ENCODE measurements around the gene DNAH2.

DNA sequence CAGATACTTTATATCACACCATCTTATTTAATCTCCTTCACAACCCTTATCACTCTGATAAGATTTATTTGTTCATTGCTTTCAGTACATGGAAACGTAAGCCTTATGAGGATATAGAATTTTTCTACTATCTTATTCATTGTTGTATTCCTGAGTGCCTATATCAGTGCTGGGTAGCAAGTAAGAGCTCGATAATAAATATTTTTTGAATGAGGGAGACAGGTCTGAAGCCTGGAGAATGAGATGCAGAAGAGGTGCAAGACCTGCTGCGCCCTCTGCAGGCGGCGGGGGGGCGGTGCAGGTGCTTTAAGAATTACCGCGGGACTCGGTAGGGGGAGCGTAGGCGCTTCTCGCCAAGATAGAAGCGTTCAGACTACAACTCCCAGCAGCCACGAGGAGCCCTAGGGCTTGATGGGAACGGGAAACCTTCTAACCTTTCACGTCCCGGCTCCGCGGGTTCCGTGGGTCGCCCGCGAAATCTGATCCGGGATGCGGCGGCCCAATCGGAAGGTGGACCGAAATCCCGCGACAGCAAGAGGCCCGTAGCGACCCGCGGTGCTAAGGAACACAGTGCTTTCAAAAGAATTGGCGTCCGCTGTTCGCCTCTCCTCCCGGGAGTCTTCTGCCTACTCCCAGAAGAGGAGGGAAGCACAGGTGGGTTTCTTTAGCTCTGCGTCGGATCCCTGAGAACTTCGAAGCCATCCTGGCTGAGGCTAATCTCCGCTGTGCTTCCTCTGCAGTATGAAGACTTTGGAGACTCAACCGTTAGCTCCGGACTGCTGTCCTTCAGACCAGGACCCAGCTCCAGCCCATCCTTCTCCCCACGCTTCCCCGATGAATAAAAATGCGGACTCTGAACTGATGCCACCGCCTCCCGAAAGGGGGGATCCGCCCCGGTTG, 29.4 kb upstream of the DNAH2 start, which contains the start of gene WRAP53:
- TF ChIP-seq ZKSCAN5 (CRISPR knock-in tag; IDR thresholded peaks at IDR 0.05) = no peak
- peak; percentile 79 to 83 for TF ChIP-seq POLR2A (IDR thresholded peaks at IDR 0.05; ENCODE audit: insufficient read depth in 1 of 2, low read depth in 2 of 2, low read length in 2 of 2)
- TF ChIP-seq NFIC (IDR thresholded peaks at IDR 0.05; ENCODE audit: low read length) = 0 out of 2 replicates have a peak, but pooled peaks have one; percentile 24
- TF ChIP-seq MAFK (conservative IDR thresholded peaks at IDR 0.05 in 1 of 2, IDR thresholded peaks at IDR 0.05 in 1 of 2; ENCODE audit: low read length in 2 of 2) = no peak
- TF ChIP-seq ZBTB7A (CRISPR knock-in tag; IDR thresholded peaks at IDR 0.05) = no peak
- no peak for TF ChIP-seq FOXM1 (CRISPR knock-in tag; IDR thresholded peaks at IDR 0.05)
- TF ChIP-seq PCBP1 (IDR thresholded peaks at IDR 0.05; ENCODE audit: borderline replicate concordance, low read depth, low read length) = no peak
- TF ChIP-seq ZNF878 (CRISPR knock-in tag; IDR thresholded peaks at IDR 0.05) = peak; percentile 82; the same call in 1 of the 2 replicates
- no peak for TF ChIP-seq SRY (CRISPR knock-in tag; IDR thresholded peaks at IDR 0.05)
- TF ChIP-seq POLR2AphosphoS2 (IDR thresholded peaks at IDR 0.05; ENCODE audit: low read depth, low read length) = no peak
- peak; percentile 94 for TF ChIP-seq CTCF (CRISPR knock-in tag; IDR thresholded peaks at IDR 0.05)
- no peak for TF ChIP-seq EHMT2 (IDR thresholded peaks at IDR 0.05; ENCODE audit: borderline replicate concordance, low read depth, low read length)
- TF ChIP-seq EP300 (IDR thresholded peaks at IDR 0.05; ENCODE audit: low read depth in 2 of 2, low read length in 2 of 2) = no peak
- TF ChIP-seq EP300 (CRISPR knock-in tag; IDR thresholded peaks at IDR 0.05; ENCODE audit: borderline replicate concordance) = no peak
